ENCODE measurements around the gene METTL8.
"Not testable (repeated sequence)": the region's sequence is repeated elsewhere in the genome, so short reads cannot be mapped to it uniquely, and the experiment has no call there.

METTL8 gene

GRCh38 chr2:171320208-171320621 is 113.6 kb downstream of the METTL8 start:
- no peak for DNase-seq (ENCODE audit: insufficient read length, low spot score)
- TF ChIP-seq POLR2AphosphoS5 (IDR thresholded peaks at IDR 0.05; ENCODE audit: low read depth, low read length) (no peak), PAX5 (IDR thresholded peaks at IDR 0.05; ENCODE audit: insufficient read depth, low read length, severe bottlenecking) (peak; percentile 49), POLR2A (IDR thresholded peaks at IDR 0.05; ENCODE audit: low read depth, low read length) (no peak; the same call in 1 of the 2 replicates), SPI1 (IDR thresholded peaks at IDR 0.05; ENCODE audit: low read depth, low read length) (no peak), POU2F2 (IDR thresholded peaks at IDR 0.05; ENCODE audit: low read depth, low read length) (no peak), TAF1 (IDR thresholded peaks at IDR 0.05; ENCODE audit: low read depth, low read length) (peak; percentile 38; the same call in 1 of the 2 replicates)
- FAIRE-seq: peak; percentile 80

GRCh38 chr2:171319164-171319810 is 114.5 kb downstream of the METTL8 start:
- FAIRE-seq: peak; percentile 96
- DNase-seq (ENCODE audit: insufficient read length, low spot score): no peak
- no peak for TF ChIP-seq TAF1 (IDR thresholded peaks at IDR 0.05; ENCODE audit: low read depth, low read length)
- peak; percentile 70 for TF ChIP-seq POLR2AphosphoS5 (IDR thresholded peaks at IDR 0.05; ENCODE audit: low read depth, low read length)
- TF ChIP-seq POLR2A (IDR thresholded peaks at IDR 0.05; ENCODE audit: low read depth, low read length): peak; percentile 55
- TF ChIP-seq POU2F2 (IDR thresholded peaks at IDR 0.05; ENCODE audit: low read depth, low read length): peak; percentile 90
- TF ChIP-seq SPI1 (IDR thresholded peaks at IDR 0.05; ENCODE audit: low read depth, low read length): peak; percentile 58; the same call in 1 of the 2 replicates
- peak; percentile 12 for TF ChIP-seq PAX5 (IDR thresholded peaks at IDR 0.05; ENCODE audit: insufficient read depth, low read length, severe bottlenecking)

- no peak for TF ChIP-seq POU2F2 (IDR thresholded peaks at IDR 0.05; ENCODE audit: low read depth, low read length)
- TF ChIP-seq PAX5 (IDR thresholded peaks at IDR 0.05; ENCODE audit: insufficient read depth, low read length, severe bottlenecking): no peak
- no peak for TF ChIP-seq TAF1 (IDR thresholded peaks at IDR 0.05; ENCODE audit: low read depth, low read length)
- peak; percentile 12; the same call in 1 of the 2 replicates for TF ChIP-seq SPI1 (IDR thresholded peaks at IDR 0.05; ENCODE audit: low read depth, low read length)
- TF ChIP-seq POLR2A (IDR thresholded peaks at IDR 0.05; ENCODE audit: low read depth, low read length): no peak; the same call in 1 of the 2 replicates
- TF ChIP-seq POLR2AphosphoS5 (IDR thresholded peaks at IDR 0.05; ENCODE audit: low read depth, low read length): no peak
- peak; percentile 55 for FAIRE-seq
- DNase-seq (ENCODE audit: insufficient read length, low spot score): no peak
Observed at GRCh38 chr2:171318463-171318934, 115.3 kb downstream of the METTL8 start.

GRCh38 chr2:171317492-171318125 is 116.2 kb downstream of the METTL8 start:
- no peak for DNase-seq (ENCODE audit: insufficient read length, low spot score)
- peak; percentile 72 for FAIRE-seq
- TF ChIP-seq POU2F2 (IDR thresholded peaks at IDR 0.05; ENCODE audit: low read depth, low read length): 0 out of 2 replicates have a peak, but pooled peaks have one; percentile 44
- TF ChIP-seq POLR2AphosphoS5 (IDR thresholded peaks at IDR 0.05; ENCODE audit: low read depth, low read length): peak; percentile 83
- TF ChIP-seq POLR2A (IDR thresholded peaks at IDR 0.05; ENCODE audit: low read depth, low read length): peak; percentile 81
- TF ChIP-seq PAX5 (IDR thresholded peaks at IDR 0.05; ENCODE audit: insufficient read depth, low read length, severe bottlenecking): no peak
- TF ChIP-seq SPI1 (IDR thresholded peaks at IDR 0.05; ENCODE audit: low read depth, low read length): no peak
- TF ChIP-seq TAF1 (IDR thresholded peaks at IDR 0.05; ENCODE audit: low read depth, low read length): peak; percentile 47; the same call in 1 of the 2 replicates

- FAIRE-seq (no peak), DNase-seq (ENCODE audit: insufficient read length, low spot score) (no peak)
- no peak for TF ChIP-seq PAX5 (IDR thresholded peaks at IDR 0.05; ENCODE audit: insufficient read depth, low read length, severe bottlenecking)
- no peak for TF ChIP-seq POLR2AphosphoS5 (IDR thresholded peaks at IDR 0.05; ENCODE audit: low read depth, low read length)
- TF ChIP-seq SPI1 (IDR thresholded peaks at IDR 0.05; ENCODE audit: low read depth, low read length): no peak
- TF ChIP-seq TAF1 (IDR thresholded peaks at IDR 0.05; ENCODE audit: low read depth, low read length): no peak
- no peak for TF ChIP-seq POLR2A (IDR thresholded peaks at IDR 0.05; ENCODE audit: low read depth, low read length)
- TF ChIP-seq POU2F2 (IDR thresholded peaks at IDR 0.05; ENCODE audit: low read depth, low read length): no peak
Observed at GRCh38 chr2:171316755-171317337, 116.9 kb downstream of the METTL8 start.

- TF ChIP-seq SPI1 (IDR thresholded peaks at IDR 0.05; ENCODE audit: low read depth, low read length): no peak
- no peak for TF ChIP-seq PAX5 (IDR thresholded peaks at IDR 0.05; ENCODE audit: insufficient read depth, low read length, severe bottlenecking)
- no peak for TF ChIP-seq POLR2A (IDR thresholded peaks at IDR 0.05; ENCODE audit: low read depth, low read length)
- no peak for TF ChIP-seq TAF1 (IDR thresholded peaks at IDR 0.05; ENCODE audit: low read depth, low read length)
- TF ChIP-seq POLR2AphosphoS5 (IDR thresholded peaks at IDR 0.05; ENCODE audit: low read depth, low read length): no peak
- TF ChIP-seq POU2F2 (IDR thresholded peaks at IDR 0.05; ENCODE audit: low read depth, low read length): no peak
- DNase-seq (ENCODE audit: insufficient read length, low spot score) (no peak), FAIRE-seq (no peak)
Observed at GRCh38 chr2:171316220-171316619, 117.6 kb downstream of the METTL8 start.

GRCh38 chr2:171315781-171316180 is 118.0 kb downstream of the METTL8 start:
- DNase-seq (ENCODE audit: insufficient read length, low spot score) (no peak), FAIRE-seq (no peak)
- TF ChIP-seq PAX5 (IDR thresholded peaks at IDR 0.05; ENCODE audit: insufficient read depth, low read length, severe bottlenecking): no peak
- TF ChIP-seq POU2F2 (IDR thresholded peaks at IDR 0.05; ENCODE audit: low read depth, low read length): no peak
- TF ChIP-seq TAF1 (IDR thresholded peaks at IDR 0.05; ENCODE audit: low read depth, low read length): no peak
- TF ChIP-seq POLR2A (IDR thresholded peaks at IDR 0.05; ENCODE audit: low read depth, low read length): no peak
- TF ChIP-seq SPI1 (IDR thresholded peaks at IDR 0.05; ENCODE audit: low read depth, low read length): no peak
- TF ChIP-seq POLR2AphosphoS5 (IDR thresholded peaks at IDR 0.05; ENCODE audit: low read depth, low read length): no peak

GRCh38 chr2:171312182-171312581 is 121.6 kb downstream of the METTL8 start:
- FAIRE-seq; DNase-seq (ENCODE audit: insufficient read length, low spot score): not testable (repeated sequence)

- FAIRE-seq; DNase-seq (ENCODE audit: insufficient read length, low spot score): not testable (repeated sequence)
Observed at GRCh38 chr2:171311589-171311988, 122.2 kb downstream of the METTL8 start.

Measured in GM12891 (cell line).